Cardiac muscle cell (in vitro differentiated cells and primary cell): ENCODE data around the gene GNPDA2. TPM values are rescaled to one million over a fixed set of nuclear protein-coding genes. Genes with fewer than 3 reads are reported as not detected.
A peak's percentile ranks its signal among the peaks of the same experiment; 100 is the strongest.
"Not testable (repeated sequence)": the region's sequence is repeated elsewhere in the genome, so short reads cannot be mapped to it uniquely, and the experiment has no call there.

Source experiments
- DNase-seq, 2 donors: peaks; one replicate each; pipeline versions ENCODE4 v3.0.0 to v3.0.0-alpha.2; 2010 to 2017; ENCODE audit warnings: low read depth in 1 of 2, low spot score in 1 of 2
- H3K27ac ChIP-seq: fragments of 200-600 bp; sonication (generic); 2 replicates; pipeline ENCODE4 v1.5.1; 2016
- H3K27me3 ChIP-seq: fragments of 200-600 bp; sonication (generic); 2 replicates; pipeline ENCODE4 v1.6.0; 2016; ENCODE audit warnings: control low read depth
- H3K36me3 ChIP-seq: fragments of 200-600 bp; sonication (generic); 2 replicates; pipeline ENCODE4 v1.5.1; 2016; ENCODE audit warnings: control low read depth
- H3K4me1 ChIP-seq: fragments of 200-600 bp; sonication (generic); 2 replicates; pipeline ENCODE4 v1.8.1; 2017; ENCODE audit warnings: low read depth, mild to moderate bottlenecking, mixed run types
- H3K4me3 ChIP-seq: fragments of 200-600 bp; sonication (generic); 2 replicates; pipeline ENCODE4 v1.5.1; 2016; ENCODE audit warnings: mild to moderate bottlenecking
- H3K9me3 ChIP-seq: fragments of 200-600 bp; sonication (generic); 2 replicates; pipeline ENCODE4 v1.5.1; 2017; ENCODE audit warnings: low read depth, mild to moderate bottlenecking, control low read depth
- CTCF ChIP-seq: IDR thresholded peaks from 2 replicates; pipeline ENCODE4 v1.5.1; 2012; ENCODE audit warnings: low read depth, mild to moderate bottlenecking, low read length
- polyA plus RNA-seq: library from polyadenylated mRNA; unstranded; fragments of >200 nt; fragmentation: Nextera tagmentation; extraction: Ambion mirVana; gene quantifications from 2 replicates; pipeline ENCODE4 v1.2.1, GENCODE V29; 2016
- total RNA-seq: library from RNA; depleted of rRNA; stranded (reverse); fragments of >200 nt; gene quantifications from 2 replicates; pipeline ENCODE4 v1.2.3, GENCODE V29; 2016

GNPDA2 gene
- total and polyA plus RNA-seq, 2 experiments from 2014 or later: 10.0 to 17.3 TPM

GRCh38 chr4:44736900-44737299, 10.5 kb upstream of the GNPDA2 start:
- H3K36me3 ChIP-seq: no peaks in the 10 kb centered on the region
- TF ChIP-seq CTCF: no peak
- H3K27me3 ChIP-seq: peaks cover under 1% of the 10 kb centered on the region
- no peaks in the 10 kb centered on the region for H3K9me3 ChIP-seq
- no peak for DNase-seq
- no peak overlapping the region for H3K4me3 ChIP-seq
- H3K27ac ChIP-seq: no peak overlapping the region
- no peaks in the 10 kb centered on the region for H3K4me1 ChIP-seq

- not testable (repeated sequence) for H3K27me3 ChIP-seq, DNase-seq
Measured at GRCh38 chr4:44728694-44729093, 2.3 kb upstream of the GNPDA2 start.

GRCh38 chr4:44727471-44727870, 1.1 kb upstream of the GNPDA2 start:
- no peak for TF ChIP-seq CTCF
- DNase-seq: no peak

More at GRCh38 chr4:44728694-44729093, 2.3 kb upstream of the GNPDA2 start:
- not testable (repeated sequence) for H3K9me3 ChIP-seq, H3K36me3 ChIP-seq, H3K4me1 ChIP-seq, H3K4me3 ChIP-seq, H3K27ac ChIP-seq

GRCh38 chr4:44725726-44726037, 674 bp downstream of the GNPDA2 start:
- H3K4me1 ChIP-seq: peaks cover 10% of the 10 kb centered on the region
- no peaks in the 10 kb centered on the region for H3K9me3 ChIP-seq
- peak overlapping the region; percentile 48 for H3K4me3 ChIP-seq
- no peak for TF ChIP-seq CTCF
- no peaks in the 10 kb centered on the region for H3K36me3 ChIP-seq
- peak overlapping the region; percentile 62 for H3K27ac ChIP-seq
- peaks cover 2% of the 10 kb centered on the region for H3K27me3 ChIP-seq
- no peak for DNase-seq

More at GRCh38 chr4:44727471-44727870, 1.1 kb upstream of the GNPDA2 start:
- Histone ChIP-seq H3K36me3 (no peaks in the 10 kb centered on the region), H3K9me3 (no peaks in the 10 kb centered on the region), H3K4me3 (no peak overlapping the region), H3K27me3 (peaks cover 9% of the 10 kb centered on the region), H3K4me1 (peaks cover 10% of the 10 kb centered on the region), H3K27ac (no peak overlapping the region)

- peaks cover 10% of the 10 kb centered on the region for H3K4me1 ChIP-seq
- H3K9me3 ChIP-seq: no peaks in the 10 kb centered on the region
- peak overlapping the region; percentile 48 for H3K4me3 ChIP-seq
- no peak for TF ChIP-seq CTCF
- H3K27me3 ChIP-seq: no peaks in the 10 kb centered on the region
- H3K36me3 ChIP-seq: no peaks in the 10 kb centered on the region
- DNase-seq: no peak
- no peak overlapping the region for H3K27ac ChIP-seq
Measured at GRCh38 chr4:44725166-44725565, 1.2 kb downstream of the GNPDA2 start.

GRCh38 chr4:44722001-44722400, 4.4 kb downstream of the GNPDA2 start:
- no peaks in the 10 kb centered on the region for H3K36me3 ChIP-seq
- TF ChIP-seq CTCF: no peak
- H3K4me3 ChIP-seq: no peak overlapping the region
- H3K27me3 ChIP-seq: no peaks in the 10 kb centered on the region
- H3K27ac ChIP-seq: no peak overlapping the region
- H3K4me1 ChIP-seq: peaks cover 10% of the 10 kb centered on the region
- no peaks in the 10 kb centered on the region for H3K9me3 ChIP-seq
- no peak for DNase-seq
